ENCODE measurements around the gene FCGR3A.
"Not testable (repeated sequence)": the region's sequence is repeated elsewhere in the genome, so short reads cannot be mapped to it uniquely, and the experiment has no call there.

The FCGR3A gene

DNA sequence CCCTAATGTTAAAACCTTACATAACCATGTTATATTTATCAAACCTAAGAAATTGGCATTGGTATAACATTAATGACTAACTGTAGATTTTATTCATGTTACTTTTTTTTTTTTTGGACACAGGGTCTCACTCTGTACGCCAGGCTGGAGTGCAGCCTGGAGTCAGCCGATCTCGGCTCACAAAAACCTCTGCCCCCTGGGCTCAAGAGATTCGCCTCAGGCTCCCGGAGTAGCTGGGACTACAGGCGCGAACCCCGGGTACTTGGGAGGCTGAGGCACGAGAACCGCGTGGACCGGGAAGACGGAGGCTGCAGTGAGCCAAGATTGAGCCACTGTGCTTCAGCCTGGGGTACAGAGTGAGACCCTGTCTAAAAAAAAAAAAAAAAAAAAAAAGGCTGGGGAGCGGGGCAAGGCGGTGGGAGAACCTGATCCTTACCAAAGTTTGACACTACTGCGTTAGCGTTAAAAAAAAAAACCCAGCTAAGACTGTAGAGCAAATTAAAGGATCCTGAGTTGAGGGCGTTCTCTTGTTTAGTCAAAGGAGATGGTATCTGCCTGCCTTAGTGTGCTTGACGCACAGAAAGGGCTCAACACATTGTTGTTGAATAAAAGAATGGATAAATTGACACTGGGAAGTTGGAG, 20.0 kb downstream of the FCGR3A start:
- DNase-seq = not testable (repeated sequence)

DNA sequence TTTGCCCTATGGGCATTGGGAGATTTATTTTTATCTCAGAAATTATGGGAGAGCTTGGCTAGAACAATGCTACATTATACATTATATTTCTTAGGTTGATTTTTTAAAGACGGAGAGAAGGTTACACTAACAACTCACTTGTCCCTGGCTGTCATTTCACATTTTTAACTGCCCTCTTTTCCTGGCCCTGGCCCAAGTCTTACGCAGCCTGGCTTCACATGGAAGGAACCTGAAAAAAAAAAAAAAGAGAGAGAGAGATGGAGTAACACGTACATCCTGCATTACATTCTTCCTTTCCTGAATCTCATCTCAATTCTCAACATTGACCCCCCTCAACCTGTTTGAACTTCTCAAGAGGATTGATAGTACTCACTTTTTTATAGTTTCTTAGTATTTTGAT, 21.1 kb downstream of the FCGR3A start:
- DNase-seq = not testable (repeated sequence)

DNA sequence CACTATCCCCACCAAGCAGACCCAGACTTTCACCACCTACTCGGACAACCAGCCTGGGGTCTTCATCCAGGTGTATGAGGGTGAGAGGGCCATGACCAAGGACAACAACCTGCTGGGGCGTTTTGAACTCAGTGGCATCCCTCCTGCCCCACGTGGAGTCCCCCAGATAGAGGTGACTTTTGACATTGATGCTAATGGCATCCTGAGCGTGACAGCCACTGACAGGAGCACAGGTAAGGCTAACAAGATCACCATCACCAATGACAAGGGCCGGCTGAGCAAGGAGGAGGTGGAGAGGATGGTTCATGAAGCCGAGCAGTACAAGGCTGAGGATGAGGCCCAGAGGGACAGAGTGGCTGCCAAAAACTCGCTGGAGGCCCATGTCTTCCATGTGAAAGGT, 23.7 kb downstream of the FCGR3A start:
- DNase-seq = not testable (repeated sequence)

DNA sequence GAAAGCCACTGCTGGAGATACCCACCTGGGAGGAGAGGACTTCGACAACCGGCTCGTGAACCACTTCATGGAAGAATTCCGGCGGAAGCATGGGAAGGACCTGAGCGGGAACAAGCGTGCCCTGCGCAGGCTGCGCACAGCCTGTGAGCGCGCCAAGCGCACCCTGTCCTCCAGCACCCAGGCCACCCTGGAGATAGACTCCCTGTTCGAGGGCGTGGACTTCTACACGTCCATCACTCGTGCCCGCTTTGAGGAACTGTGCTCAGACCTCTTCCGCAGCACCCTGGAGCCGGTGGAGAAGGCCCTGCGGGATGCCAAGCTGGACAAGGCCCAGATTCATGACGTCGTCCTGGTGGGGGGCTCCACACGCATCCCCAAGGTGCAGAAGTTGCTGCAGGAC, 24.3 kb downstream of the FCGR3A start:
- not testable (repeated sequence) for DNase-seq

- DNase-seq = not testable (repeated sequence)
These were observed 24.8 kb downstream of the FCGR3A start for GRCh38 chr1:161524742-161525291.

GRCh38 chr1:161523817-161524741, 25.5 kb downstream of the FCGR3A start, which contains the start of gene HSPA6:
HSPA6 (plus strand) TSS chr1:161524540; CDS start chr1:161524659, 119 bp downstream.
- peak; percentile 74 to 76 for DNase-seq

DNA sequence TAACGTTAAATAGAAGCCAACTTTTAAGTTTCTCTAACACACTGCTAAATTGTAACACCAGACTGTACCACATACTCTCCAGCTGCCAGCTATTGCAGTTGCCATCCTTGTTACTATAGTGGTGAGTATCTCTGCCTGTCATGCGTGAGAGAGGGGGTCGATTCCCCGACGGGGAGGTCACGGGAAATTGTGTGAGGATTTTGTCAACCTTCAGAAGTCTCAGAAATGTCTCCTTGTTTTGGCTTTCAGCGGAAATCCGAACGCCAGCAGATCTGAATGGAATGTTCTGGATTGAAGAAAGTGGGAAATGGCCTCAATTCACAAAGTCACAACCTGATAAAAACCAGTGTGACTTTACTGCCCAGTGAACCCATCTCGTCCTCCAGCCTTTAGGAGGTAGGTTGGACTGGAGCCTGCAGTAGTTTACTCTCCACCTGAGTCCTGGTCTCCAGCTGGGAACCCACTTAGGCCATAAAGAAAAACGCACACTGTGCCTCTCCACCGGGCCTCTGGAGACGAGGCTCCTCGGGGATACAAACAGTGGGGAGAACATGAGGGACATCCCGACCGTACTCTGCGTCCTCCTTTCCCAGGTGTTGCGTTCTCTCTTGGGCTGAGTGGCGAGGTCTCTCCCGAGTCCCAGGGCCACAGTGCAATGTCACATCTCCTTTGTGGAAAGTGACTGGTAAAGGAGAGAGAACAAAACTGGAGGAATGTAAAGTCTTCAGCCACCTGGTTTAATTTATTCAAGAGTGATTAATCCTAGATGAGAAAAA, 26.4 kb downstream of the FCGR3A start:
- DNase-seq = not testable (repeated sequence)

GRCh38 chr1:161513953-161514352, 35.7 kb downstream of the FCGR3A start:
- DNase-seq = not testable (repeated sequence)

- DNase-seq = not testable (repeated sequence)
These were observed 36.2 kb downstream of the FCGR3A start for GRCh38 chr1:161513448-161513780.

DNA sequence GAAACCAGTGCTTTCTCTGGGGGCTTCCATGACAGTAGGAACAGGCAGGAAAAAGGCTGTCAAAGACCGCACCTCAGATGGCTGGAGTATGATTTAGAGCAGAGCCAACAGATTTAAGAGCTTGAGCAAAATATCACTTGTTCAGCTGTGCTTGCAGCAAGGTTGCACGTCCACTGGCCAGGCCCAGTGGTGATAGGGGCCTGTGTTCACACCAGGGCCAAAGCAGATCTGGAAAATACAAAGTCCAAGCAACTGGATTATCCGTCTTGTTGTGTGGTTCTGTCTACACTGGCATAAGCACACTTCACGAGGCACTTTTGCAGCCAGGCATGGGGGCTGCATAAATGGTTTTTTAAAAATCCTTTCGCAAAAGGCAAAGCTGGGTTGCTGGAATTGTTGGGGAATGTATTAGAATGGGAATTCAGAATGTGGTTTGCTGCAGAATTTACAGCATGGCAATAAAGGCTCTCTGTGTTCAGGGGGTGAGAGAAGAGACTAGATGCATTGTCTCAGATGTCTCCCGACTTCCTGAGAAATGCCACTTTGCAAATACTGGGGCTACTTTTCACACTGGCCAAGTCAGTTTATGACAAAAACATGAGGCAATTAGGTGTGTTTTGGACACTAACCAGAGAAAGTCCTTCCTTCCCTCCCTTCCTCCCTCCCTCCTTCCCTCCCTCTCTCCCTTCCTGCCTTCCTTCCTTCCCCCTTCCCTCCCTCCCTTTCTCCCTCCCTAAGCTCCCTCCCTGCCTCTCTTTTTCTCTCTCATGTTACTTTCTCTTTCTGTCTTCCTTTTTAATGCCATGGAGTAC, 36.8 kb downstream of the FCGR3A start:
- DNase-seq = not testable (repeated sequence)

- no peak for DNase-seq
These were observed 37.9 kb downstream of the FCGR3A start for GRCh38 chr1:161511756-161512060.

GRCh38 chr1:161511018-161511755, 38.4 kb downstream of the FCGR3A start:
- DNase-seq = peak; percentile 61 to 81

- DNase-seq = no peak
These were observed 39.1 kb downstream of the FCGR3A start for GRCh38 chr1:161510477-161510876.

DNA sequence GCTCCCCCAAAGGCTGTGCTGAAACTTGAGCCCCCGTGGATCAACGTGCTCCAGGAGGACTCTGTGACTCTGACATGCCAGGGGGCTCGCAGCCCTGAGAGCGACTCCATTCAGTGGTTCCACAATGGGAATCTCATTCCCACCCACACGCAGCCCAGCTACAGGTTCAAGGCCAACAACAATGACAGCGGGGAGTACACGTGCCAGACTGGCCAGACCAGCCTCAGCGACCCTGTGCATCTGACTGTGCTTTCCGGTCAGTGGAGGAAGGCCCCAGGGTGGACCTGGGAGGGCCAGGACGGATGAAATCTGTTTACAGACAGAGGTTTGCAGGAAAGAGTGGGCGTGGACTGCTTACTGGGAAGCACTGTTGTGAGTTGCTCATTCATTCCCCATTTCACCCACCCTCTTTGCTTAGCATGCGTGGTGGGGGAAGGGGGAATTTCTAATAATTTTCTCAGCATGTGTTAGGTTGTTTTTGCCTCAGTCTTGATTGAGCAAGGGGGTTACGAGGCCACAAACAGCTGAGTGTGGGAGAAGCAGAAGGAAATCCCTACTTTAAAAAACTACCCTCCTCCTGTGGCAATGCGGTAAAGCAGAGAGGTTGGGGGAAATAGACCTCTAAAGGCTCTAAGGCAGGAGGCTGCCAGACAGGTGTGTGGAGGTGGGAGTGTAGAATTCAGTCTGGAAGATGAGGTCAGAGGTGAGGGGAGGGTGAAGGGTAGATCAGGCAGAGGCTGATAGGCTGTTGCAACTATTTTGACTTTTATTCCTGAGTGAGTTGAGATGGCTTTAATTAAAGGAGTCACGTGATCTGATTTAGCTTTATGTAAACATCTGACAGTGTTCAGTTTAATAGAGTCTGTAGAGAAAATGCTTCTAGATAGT, 43.0 kb downstream of the FCGR3A start:
- no peak for DNase-seq

GRCh38 chr1:161505686-161506085, 43.9 kb downstream of the FCGR3A start:
- DNase-seq = no peak

DNA sequence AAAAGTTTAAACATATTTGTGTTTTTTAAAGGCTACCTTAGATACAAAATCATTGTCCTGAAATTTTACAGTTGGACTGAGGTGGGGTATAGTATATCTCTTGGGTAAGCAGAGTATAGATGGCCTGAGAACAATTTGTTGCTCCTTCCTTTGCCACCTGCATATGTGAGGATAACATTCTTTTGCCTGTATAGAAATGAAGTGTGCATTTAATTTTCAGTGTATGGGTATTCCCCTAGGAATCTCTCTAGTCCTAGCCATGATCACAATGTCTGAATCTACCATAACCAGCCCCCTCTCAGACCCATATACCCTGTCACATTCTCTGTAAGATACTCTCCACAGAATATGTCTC, 46.2 kb downstream of the FCGR3A start:
- DNase-seq = no peak

GRCh38 chr1:161502641-161503393, 46.8 kb downstream of the FCGR3A start:
- no peak for DNase-seq

DNA sequence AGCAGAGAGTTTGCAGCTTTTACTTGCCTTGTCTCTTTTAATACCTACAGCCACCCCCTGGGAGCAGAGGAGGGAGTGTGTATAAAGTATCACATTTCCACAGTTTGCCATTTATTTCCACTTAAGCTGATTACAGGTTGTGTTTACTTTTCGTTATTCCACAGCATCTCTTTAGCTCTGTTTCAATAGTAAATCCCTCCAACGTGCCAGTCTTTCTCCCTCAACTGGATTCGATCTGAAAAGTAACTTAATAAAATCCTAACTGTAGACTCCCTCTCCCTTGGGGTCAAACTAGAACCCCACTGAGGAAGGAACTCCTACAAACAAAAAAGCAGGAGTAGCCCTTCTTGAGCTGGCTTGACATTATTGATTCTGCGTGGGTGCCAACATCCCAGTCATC, 47.4 kb downstream of the FCGR3A start:
- DNase-seq = peak; percentile 50 to 77

GRCh38 chr1:161501234-161501633, 48.4 kb downstream of the FCGR3A start:
- no peak for DNase-seq

Measured in NCI-H2081 (cell line).